ENCODE measurements around the gene CCDC24. TPM values are rescaled to one million over a fixed set of nuclear protein-coding genes. Genes with fewer than 3 reads are reported as not detected.
A peak's percentile ranks its signal among the peaks of the same experiment; 100 is the strongest.

The CCDC24 gene
- total and polyA plus RNA-seq, 5 experiments from 2014 or later, result 0.29 to 2.5 (median 1.3) TPM; not detected in 1

GRCh38 chr1:43976890-43977289, 14.5 kb upstream of the CCDC24 start:
- DNase-seq, result no peak
- Mint-ChIP-seq H3K9me3 (no peaks in the 10 kb centered on the region), H3K4me1 (peaks cover 37 to 60% (median 53%) of the 10 kb centered on the region in 4 donors), H3K27ac (peak overlapping the region in 3 of 10 donors; percentile 34 to 43 (median 43)), H3K27me3 (peaks cover 3 to 19% (median 11%) of the 10 kb centered on the region in 5 donors), H3K4me3 (peak overlapping the region; percentile 30 to 97 (median 88)), H3K36me3 (peaks cover 0 to 34% (median 11%) of the 10 kb centered on the region in 3 donors)
- no peak for ATAC-seq
- POLR2A ChIA-PET, result interaction anchor here (1.3 kb wide), 1 partner anchor 15 kb away, joined by 4 read pairs; no protein-coding TSS in a partner anchor

GRCh38 chr1:43977376-43978263, 13.8 kb upstream of the CCDC24 start:
- peaks cover 37 to 60% (median 53%) of the 10 kb centered on the region in 4 donors for H3K4me1 Mint-ChIP-seq
- no peaks in the 10 kb centered on the region for H3K9me3 Mint-ChIP-seq
- ATAC-seq (no peak), DNase-seq (no peak)
- H3K4me3 Mint-ChIP-seq, result peak overlapping the region; percentile 47 to 97 (median 80)
- H3K27me3 Mint-ChIP-seq, result peaks cover 3 to 19% (median 11%) of the 10 kb centered on the region in 5 donors
- peak overlapping the region in 4 of 10 donors; percentile 18 to 50 (median 43) for H3K27ac Mint-ChIP-seq
- POLR2A ChIA-PET, result no interaction called here
- H3K36me3 Mint-ChIP-seq, result peaks cover 0 to 28% (median 11%) of the 10 kb centered on the region in 3 donors

- H3K36me3 Mint-ChIP-seq, result peaks cover 0 to 28% (median 11%) of the 10 kb centered on the region in 3 donors
- H3K4me1 Mint-ChIP-seq, result peaks cover 37 to 60% (median 52%) of the 10 kb centered on the region in 4 donors
Observed at GRCh38 chr1:43978264-43978550, 13.2 kb upstream of the CCDC24 start.

GRCh38 chr1:43978551-43979260, 12.7 kb upstream of the CCDC24 start, which contains the start of gene B4GALT2:
B4GALT2 (plus strand) TSS chr1:43979210; CDS start chr1:43981161, 1,951 bp downstream.
- H3K27ac Mint-ChIP-seq, result peak within 1 kb of the TSS in 7 of 10 donors; percentile 14 to 81 (median 54)
- ATAC-seq, result no peak

More at GRCh38 chr1:43978264-43978550, 13.2 kb upstream of the CCDC24 start:
- POLR2A ChIA-PET, result no interaction called here
- no peaks in the 10 kb centered on the region for H3K9me3 Mint-ChIP-seq
- ATAC-seq (no peak), DNase-seq (no peak)
- H3K4me3 Mint-ChIP-seq, result peak overlapping the region; percentile 70 to 97 (median 82)
- peaks cover 3 to 19% (median 11%) of the 10 kb centered on the region in 5 donors for H3K27me3 Mint-ChIP-seq
- peak overlapping the region in 3 of 10 donors; percentile 14 to 43 (median 28) for H3K27ac Mint-ChIP-seq

GRCh38 chr1:43979261-43979527, 12.2 kb upstream of the CCDC24 start:
- H3K27me3 Mint-ChIP-seq, result peaks cover 3 to 19% (median 11%) of the 10 kb centered on the region in 5 donors
- ATAC-seq, result no peak
- no peaks in the 10 kb centered on the region for H3K9me3 Mint-ChIP-seq
- POLR2A ChIA-PET, result no interaction called here
- peaks cover 32 to 52% (median 43%) of the 10 kb centered on the region in 4 donors for H3K4me1 Mint-ChIP-seq
- DNase-seq, result no peak
- peaks cover 0 to 28% (median 11%) of the 10 kb centered on the region in 3 donors for H3K36me3 Mint-ChIP-seq
- no peak overlapping the region for H3K27ac Mint-ChIP-seq
- H3K4me3 Mint-ChIP-seq, result peak overlapping the region in 1 of 10 donors; percentile 74

More at GRCh38 chr1:43978551-43979260, 12.7 kb upstream of the CCDC24 start, which contains the start of gene B4GALT2:
- DNase-seq, result peak in 4 of 10 donors; percentile 20 to 34 (median 28)
- peaks cover 34 to 57% (median 48%) of the 10 kb centered on the region in 4 donors for H3K4me1 Mint-ChIP-seq
- H3K36me3 Mint-ChIP-seq, result peaks cover 0 to 28% (median 11%) of the 10 kb centered on the region in 3 donors
- POLR2A ChIA-PET, result no interaction called here
- H3K27me3 Mint-ChIP-seq, result peaks cover 3 to 19% (median 11%) of the 10 kb centered on the region in 5 donors
- no peaks in the 10 kb centered on the region for H3K9me3 Mint-ChIP-seq
- peak within 1 kb of the TSS; percentile 76 to 97 (median 86) for H3K4me3 Mint-ChIP-seq

- ATAC-seq, result no peak
- H3K4me3 Mint-ChIP-seq, result peak overlapping the region; percentile 74 to 91 (median 85)
Observed at GRCh38 chr1:43979528-43980254, 11.7 kb upstream of the CCDC24 start.

GRCh38 chr1:43980255-43981134, 10.9 kb upstream of the CCDC24 start:
- peaks cover 3 to 19% (median 11%) of the 10 kb centered on the region in 5 donors for H3K27me3 Mint-ChIP-seq
- no peak for ATAC-seq
- no peaks in the 10 kb centered on the region for H3K9me3 Mint-ChIP-seq
- DNase-seq, result no peak
- peak overlapping the region in 3 of 10 donors; percentile 6 to 53 (median 7) for H3K27ac Mint-ChIP-seq
- peak overlapping the region; percentile 74 to 91 (median 85) for H3K4me3 Mint-ChIP-seq
- peaks cover 30 to 46% (median 40%) of the 10 kb centered on the region in 4 donors for H3K4me1 Mint-ChIP-seq
- POLR2A ChIA-PET, result interaction anchor here (0.5 kb wide), 1 partner anchor 50 kb away, joined by 4 read pairs; no protein-coding TSS in a partner anchor
- peaks cover 0 to 28% (median 11%) of the 10 kb centered on the region in 3 donors for H3K36me3 Mint-ChIP-seq

More at GRCh38 chr1:43979528-43980254, 11.7 kb upstream of the CCDC24 start:
- POLR2A ChIA-PET, result no interaction called here
- peaks cover 30 to 50% (median 40%) of the 10 kb centered on the region in 4 donors for H3K4me1 Mint-ChIP-seq
- peaks cover 0 to 28% (median 11%) of the 10 kb centered on the region in 3 donors for H3K36me3 Mint-ChIP-seq
- DNase-seq, result no peak
- peak overlapping the region in 5 of 10 donors; percentile 43 to 63 (median 53) for H3K27ac Mint-ChIP-seq
- H3K27me3 Mint-ChIP-seq, result peaks cover 3 to 19% (median 11%) of the 10 kb centered on the region in 5 donors
- no peaks in the 10 kb centered on the region for H3K9me3 Mint-ChIP-seq

- peaks cover 0 to 28% (median 11%) of the 10 kb centered on the region in 3 donors for H3K36me3 Mint-ChIP-seq
- no peaks in the 10 kb centered on the region for H3K9me3 Mint-ChIP-seq
- POLR2A ChIA-PET, result interaction anchor here (0.5 kb wide), 1 partner anchor 50 kb away, joined by 4 read pairs; no protein-coding TSS in a partner anchor
- H3K27me3 Mint-ChIP-seq, result peaks cover 3 to 19% (median 11%) of the 10 kb centered on the region in 5 donors
- no peak overlapping the region for H3K27ac Mint-ChIP-seq
- peaks cover 27 to 40% (median 34%) of the 10 kb centered on the region in 4 donors for H3K4me1 Mint-ChIP-seq
- ATAC-seq (no peak), DNase-seq (no peak)
- peak overlapping the region in 1 of 10 donors; percentile 34 for H3K4me3 Mint-ChIP-seq
Observed at GRCh38 chr1:43981135-43981491, 10.3 kb upstream of the CCDC24 start.

- ATAC-seq (no peak), DNase-seq (no peak)
- Mint-ChIP-seq H3K4me3 (peak overlapping the region in 1 of 10 donors; percentile 40), H3K4me1 (peaks cover 26 to 35% (median 29%) of the 10 kb centered on the region in 4 donors), H3K9me3 (no peaks in the 10 kb centered on the region), H3K27ac (no peak overlapping the region), H3K36me3 (peaks cover 0 to 23% (median 10%) of the 10 kb centered on the region in 3 donors), H3K27me3 (peaks cover 3 to 19% (median 11%) of the 10 kb centered on the region in 5 donors)
- POLR2A ChIA-PET, result no interaction called here
Observed at GRCh38 chr1:43981636-43982035, 9.8 kb upstream of the CCDC24 start.

GRCh38 chr1:43982241-43982640, 9.2 kb upstream of the CCDC24 start:
- H3K9me3 Mint-ChIP-seq, result no peaks in the 10 kb centered on the region
- ATAC-seq, result no peak
- H3K4me3 Mint-ChIP-seq, result no peak overlapping the region
- DNase-seq, result no peak
- POLR2A ChIA-PET, result no interaction called here
- H3K36me3 Mint-ChIP-seq, result peaks cover 0 to 17% (median 4%) of the 10 kb centered on the region in 3 donors
- no peak overlapping the region for H3K27ac Mint-ChIP-seq
- H3K4me1 Mint-ChIP-seq, result peaks cover 20 to 29% (median 23%) of the 10 kb centered on the region in 4 donors
- peaks cover 3 to 19% (median 11%) of the 10 kb centered on the region in 5 donors for H3K27me3 Mint-ChIP-seq

GRCh38 chr1:43982808-43983207, 8.6 kb upstream of the CCDC24 start:
- H3K4me3 Mint-ChIP-seq, result peak overlapping the region in 1 of 10 donors; percentile 4
- DNase-seq, result no peak
- ATAC-seq, result no peak
- no peaks in the 10 kb centered on the region for H3K9me3 Mint-ChIP-seq
- H3K27ac Mint-ChIP-seq, result no peak overlapping the region
- POLR2A ChIA-PET, result no interaction called here
- H3K27me3 Mint-ChIP-seq, result peaks cover 3 to 19% (median 11%) of the 10 kb centered on the region in 5 donors
- H3K36me3 Mint-ChIP-seq, result peaks cover 0 to 11% (median 3%) of the 10 kb centered on the region in 3 donors
- H3K4me1 Mint-ChIP-seq, result peaks cover 14 to 23% (median 18%) of the 10 kb centered on the region in 4 donors

Data from naive thymus-derived CD8-positive, alpha-beta T cell (primary cell).